ENCODE data around the gene TMEM44.

TMEM44 gene

GRCh38 chr3:194640829-194641228 lies 7.6 kb upstream of the TMEM44 start:
- H3K4me2 ChIP-seq (ENCODE audit: low read depth, low read length, poor library complexity, severe bottlenecking), result no peak overlapping the region
- H3K27me3 ChIP-seq (ENCODE audit: insufficient read depth, low read length, poor library complexity, severe bottlenecking), result no peaks in the 10 kb centered on the region
- no peak overlapping the region for H3K4me3 ChIP-seq (ENCODE audit: low read length, poor library complexity, severe bottlenecking)
- H3K36me3 ChIP-seq (ENCODE audit: insufficient read depth, low read length), result peaks cover 46% of the 10 kb centered on the region; the same call in 1 of the 2 replicates
- no peaks in the 10 kb centered on the region for H3K9me2 ChIP-seq (replicated peaks; ENCODE audit: low read depth, low read length)
- H3K9me3 ChIP-seq (ENCODE audit: insufficient read depth, low read depth, low read length), result no peaks in the 10 kb centered on the region
- no peaks in the 10 kb centered on the region for H4K20me1 ChIP-seq (ENCODE audit: insufficient read depth, low read length, poor library complexity, severe bottlenecking)
- H3K9ac ChIP-seq (ENCODE audit: low read depth, low read length, poor library complexity, severe bottlenecking), result no peak overlapping the region
- H3K4me1 ChIP-seq (ENCODE audit: insufficient read depth, low read length, poor library complexity, severe bottlenecking), result peaks cover 13% of the 10 kb centered on the region
- H2AFZ ChIP-seq (ENCODE audit: low read length), result no peak overlapping the region
- no peaks in the 10 kb centered on the region for H3K79me2 ChIP-seq (ENCODE audit: insufficient read depth, low read length)
- no peaks in the 10 kb centered on the region for H3F3A ChIP-seq (ENCODE audit: low read depth)
- TF ChIP-seq EZH2phosphoT487 (IDR thresholded peaks at IDR 0.05; ENCODE audit: borderline replicate concordance) (no peak), CTCF (conservative IDR thresholded peaks at IDR 0.05; ENCODE audit: low read length) (peak; percentile 61)

GRCh38 chr3:194638991-194639605 lies 5.9 kb upstream of the TMEM44 start:
- no peak overlapping the region for H3K4me2 ChIP-seq (ENCODE audit: low read depth, low read length, poor library complexity, severe bottlenecking)
- TF ChIP-seq EZH2phosphoT487 (IDR thresholded peaks at IDR 0.05; ENCODE audit: borderline replicate concordance), result no peak
- no peak for TF ChIP-seq CTCF (conservative IDR thresholded peaks at IDR 0.05; ENCODE audit: low read length)
- peaks cover 31% of the 10 kb centered on the region; the same call in 1 of the 2 replicates for H3K36me3 ChIP-seq (ENCODE audit: insufficient read depth, low read length)
- peaks cover 13% of the 10 kb centered on the region for H3K4me1 ChIP-seq (ENCODE audit: insufficient read depth, low read length, poor library complexity, severe bottlenecking)
- H3K9ac ChIP-seq (ENCODE audit: low read depth, low read length, poor library complexity, severe bottlenecking), result no peak overlapping the region
- no peaks in the 10 kb centered on the region; the same call in 1 of the 2 replicates for H3F3A ChIP-seq (ENCODE audit: low read depth)
- H3K79me2 ChIP-seq (ENCODE audit: insufficient read depth, low read length), result no peaks in the 10 kb centered on the region
- H3K27me3 ChIP-seq (ENCODE audit: insufficient read depth, low read length, poor library complexity, severe bottlenecking), result no peaks in the 10 kb centered on the region
- H2AFZ ChIP-seq (ENCODE audit: low read length), result no peak overlapping the region
- no peaks in the 10 kb centered on the region for H4K20me1 ChIP-seq (ENCODE audit: insufficient read depth, low read length, poor library complexity, severe bottlenecking)
- H3K9me2 ChIP-seq (replicated peaks; ENCODE audit: low read depth, low read length), result no peaks in the 10 kb centered on the region
- H3K4me3 ChIP-seq (ENCODE audit: low read length, poor library complexity, severe bottlenecking), result no peak overlapping the region
- no peaks in the 10 kb centered on the region for H3K9me3 ChIP-seq (ENCODE audit: insufficient read depth, low read depth, low read length)

- Histone ChIP-seq H3K9ac (ENCODE audit: low read depth, low read length, poor library complexity, severe bottlenecking) (no peak overlapping the region), H3K4me2 (ENCODE audit: low read depth, low read length, poor library complexity, severe bottlenecking) (no peak overlapping the region), H3F3A (ENCODE audit: low read depth) (no peaks in the 10 kb centered on the region; the same call in 1 of the 2 replicates), H3K79me2 (ENCODE audit: insufficient read depth, low read length) (peaks cover 1% of the 10 kb centered on the region), H2AFZ (ENCODE audit: low read length) (no peak overlapping the region), H3K9me2 (replicated peaks; ENCODE audit: low read depth, low read length) (no peaks in the 10 kb centered on the region), H4K20me1 (ENCODE audit: insufficient read depth, low read length, poor library complexity, severe bottlenecking) (no peaks in the 10 kb centered on the region), H3K27me3 (ENCODE audit: insufficient read depth, low read length, poor library complexity, severe bottlenecking) (no peaks in the 10 kb centered on the region), H3K36me3 (ENCODE audit: insufficient read depth, low read length) (peaks cover 19% of the 10 kb centered on the region; the same call in 1 of the 2 replicates), H3K4me1 (ENCODE audit: insufficient read depth, low read length, poor library complexity, severe bottlenecking) (peaks cover 18% of the 10 kb centered on the region), H3K9me3 (ENCODE audit: insufficient read depth, low read depth, low read length) (no peaks in the 10 kb centered on the region), H3K4me3 (ENCODE audit: low read length, poor library complexity, severe bottlenecking) (no peak overlapping the region)
- no peak for TF ChIP-seq CTCF (conservative IDR thresholded peaks at IDR 0.05; ENCODE audit: low read length)
These were observed 4.6 kb upstream of the TMEM44 start for GRCh38 chr3:194637541-194638400.

All from Loucy (cell line).